Fibroblast of pulmonary artery (primary cell): ENCODE measurements around the gene PDYN.

Source experiments
- DNase-seq: peaks from one replicate; pipeline ENCODE4 v3.0.0-alpha.2; 2010; ENCODE audit warnings: low read depth
- H3K4me3 ChIP-seq: replicated peaks from 2 replicates; pipeline ENCODE4 v1.5.1; 2011; ENCODE audit warnings: low read depth, mild to moderate bottlenecking, control low read depth, low read length, moderate library complexity
- TF ChIP-seq, protein P1 (sequence below): IDR thresholded peaks from 2 replicates; pipeline ENCODE4 v1.5.1; 2011; ENCODE audit warnings: mild to moderate bottlenecking, control low read depth, low read length, inconsistent platforms; ENCODE audit errors: missing control alignments

The PDYN gene

GRCh38 chr20:1943275-1944002, 50.4 kb downstream of the PDYN start:
- TF ChIP-seq, protein P1, sequence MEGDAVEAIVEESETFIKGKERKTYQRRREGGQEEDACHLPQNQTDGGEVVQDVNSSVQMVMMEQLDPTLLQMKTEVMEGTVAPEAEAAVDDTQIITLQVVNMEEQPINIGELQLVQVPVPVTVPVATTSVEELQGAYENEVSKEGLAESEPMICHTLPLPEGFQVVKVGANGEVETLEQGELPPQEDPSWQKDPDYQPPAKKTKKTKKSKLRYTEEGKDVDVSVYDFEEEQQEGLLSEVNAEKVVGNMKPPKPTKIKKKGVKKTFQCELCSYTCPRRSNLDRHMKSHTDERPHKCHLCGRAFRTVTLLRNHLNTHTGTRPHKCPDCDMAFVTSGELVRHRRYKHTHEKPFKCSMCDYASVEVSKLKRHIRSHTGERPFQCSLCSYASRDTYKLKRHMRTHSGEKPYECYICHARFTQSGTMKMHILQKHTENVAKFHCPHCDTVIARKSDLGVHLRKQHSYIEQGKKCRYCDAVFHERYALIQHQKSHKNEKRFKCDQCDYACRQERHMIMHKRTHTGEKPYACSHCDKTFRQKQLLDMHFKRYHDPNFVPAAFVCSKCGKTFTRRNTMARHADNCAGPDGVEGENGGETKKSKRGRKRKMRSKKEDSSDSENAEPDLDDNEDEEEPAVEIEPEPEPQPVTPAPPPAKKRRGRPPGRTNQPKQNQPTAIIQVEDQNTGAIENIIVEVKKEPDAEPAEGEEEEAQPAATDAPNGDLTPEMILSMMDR = no peak
- H3K4me3 ChIP-seq = no peak overlapping the region
- peak; percentile 16 for DNase-seq

DNA sequence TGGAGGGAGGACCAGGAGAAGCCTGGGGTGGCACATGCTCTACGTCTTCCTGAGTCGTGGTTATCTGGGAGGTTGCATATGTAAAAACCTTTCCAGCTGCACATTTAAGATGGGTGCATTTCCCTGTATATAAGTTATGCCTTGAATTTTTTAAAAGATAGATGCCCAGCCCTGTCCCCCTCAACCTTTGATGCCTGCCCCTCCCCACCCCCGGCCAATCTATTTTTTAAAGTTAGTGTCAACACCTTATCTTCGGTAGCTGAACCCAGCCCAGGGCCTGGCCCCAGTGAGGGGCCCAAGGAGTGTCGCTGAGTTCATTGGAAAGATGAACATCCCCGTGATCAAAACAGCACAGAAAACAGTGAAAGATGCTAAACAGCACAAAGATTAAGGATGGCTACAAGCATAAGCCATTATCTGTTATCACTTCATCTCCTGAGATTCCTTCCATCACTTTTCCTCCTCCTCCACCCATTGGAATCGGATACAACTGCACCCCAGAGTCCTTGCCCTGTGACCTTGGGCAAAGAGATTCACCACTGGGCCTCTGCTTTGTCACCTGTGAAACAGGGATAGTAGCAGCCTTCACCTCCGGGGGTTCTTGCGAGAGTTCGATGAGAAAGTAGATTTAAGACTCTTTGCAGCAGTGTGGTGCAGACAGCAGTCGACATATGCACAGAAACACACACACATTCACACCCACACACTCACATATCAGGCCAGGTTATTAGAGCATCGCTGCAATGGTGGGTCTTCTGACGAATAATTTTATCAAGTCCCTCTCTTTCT, 51.2 kb downstream of the PDYN start:
- no peak for DNase-seq
- no peak overlapping the region for H3K4me3 ChIP-seq
- TF ChIP-seq, protein P1 = no peak

GRCh38 chr20:1942061-1942460, 51.8 kb downstream of the PDYN start:
- H3K4me3 ChIP-seq = no peak overlapping the region
- no peak for DNase-seq
- TF ChIP-seq, protein P1 = no peak

- peak; percentile 52 for DNase-seq
- no peak overlapping the region for H3K4me3 ChIP-seq
Observed at GRCh38 chr20:1941226-1941625, 52.6 kb downstream of the PDYN start.

DNA sequence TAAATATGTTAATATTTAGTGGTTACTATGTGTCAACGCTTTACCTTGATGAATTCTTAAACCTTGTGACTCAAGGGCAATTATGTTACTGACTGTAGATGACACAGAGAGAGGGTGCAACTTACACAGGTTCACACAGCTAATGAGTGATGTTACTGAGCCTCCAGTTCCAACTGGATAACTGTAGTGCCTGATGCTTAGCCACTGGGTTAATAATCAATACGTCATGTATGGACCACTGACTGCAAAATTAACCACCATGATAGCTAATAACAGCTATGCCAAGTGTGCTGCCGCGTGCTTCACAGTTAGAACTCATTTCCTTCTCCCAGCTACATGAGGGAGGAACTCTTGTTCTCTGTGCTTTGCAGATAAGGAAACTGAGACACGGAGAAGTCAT, 53.3 kb downstream of the PDYN start:
- TF ChIP-seq, protein P1 = no peak

More at GRCh38 chr20:1941226-1941625, 52.6 kb downstream of the PDYN start:
- TF ChIP-seq, protein P1 = no peak

GRCh38 chr20:1939270-1939595, 54.6 kb downstream of the PDYN start:
- TF ChIP-seq, protein P1 = no peak
- H3K4me3 ChIP-seq = no peak overlapping the region
- no peak for DNase-seq

More for the DNA sequence above, 53.3 kb downstream of the PDYN start:
- no peak overlapping the region for H3K4me3 ChIP-seq
- DNase-seq = no peak
